GM18519 (cell line): ENCODE data around the gene TTC34.

Experiments
- ATAC-seq: cut with Tn5 transposase; IDR thresholded peaks from one replicate; pipeline ENCODE4 v1.9.1; 2021; ENCODE audit warnings: mild to moderate bottlenecking, moderate library complexity; ENCODE audit not compliant: unreplicated experiment, low FRiP score

The TTC34 gene

DNA sequence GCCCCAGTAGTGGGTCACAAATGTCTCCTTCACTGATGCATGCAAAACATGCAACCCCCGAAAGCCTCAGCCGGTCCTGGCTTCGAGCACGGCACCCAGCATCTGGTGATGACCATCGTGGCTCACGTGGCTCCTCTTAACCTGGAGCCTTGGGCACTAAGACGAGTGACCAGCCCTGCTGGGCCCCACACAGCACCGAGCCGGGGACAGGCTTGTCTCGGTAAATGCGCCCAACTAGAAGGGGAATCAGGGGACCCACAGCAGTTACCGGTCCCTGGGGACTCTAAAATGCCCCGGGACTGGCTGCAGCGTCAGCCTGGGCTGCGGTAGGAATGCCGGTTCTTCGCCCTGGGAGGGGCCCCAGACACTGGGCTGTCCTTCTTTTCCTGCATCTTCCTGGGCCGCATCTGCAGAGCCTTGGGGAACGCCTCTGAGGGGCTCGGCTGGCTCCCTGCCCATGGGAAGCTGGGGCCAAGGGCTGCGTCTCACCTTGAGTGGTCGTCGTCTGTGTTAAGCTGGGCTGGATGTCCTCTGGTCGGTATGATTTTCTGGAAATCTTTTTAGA lies 13.1 kb upstream of the TTC34 start:
- no peak for ATAC-seq

GRCh38 chr1:2812939-2813653 lies 11.6 kb upstream of the TTC34 start:
- ATAC-seq, result no peak

GRCh38 chr1:2812136-2812535 lies 10.6 kb upstream of the TTC34 start:
- no peak for ATAC-seq

DNA sequence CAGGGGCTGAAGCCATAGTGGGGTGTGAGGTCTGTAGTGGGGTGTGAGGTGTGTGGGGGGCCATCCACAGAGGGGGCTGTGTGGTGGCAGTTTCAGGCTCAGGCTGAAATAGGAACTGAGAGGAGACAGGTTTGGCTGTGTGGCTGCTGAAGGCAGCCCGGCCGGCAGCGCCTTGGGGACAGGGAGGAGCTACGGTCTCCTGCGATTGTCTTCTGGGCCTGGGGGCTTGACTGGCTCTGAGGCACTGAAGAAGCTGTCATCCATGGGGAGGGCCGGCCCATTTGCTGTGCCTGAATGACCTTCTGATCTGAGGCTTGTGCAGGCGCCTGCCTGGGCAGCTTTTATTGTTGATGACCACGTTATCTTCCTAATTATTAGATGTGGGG lies 10.0 kb upstream of the TTC34 start:
- no peak for ATAC-seq

- ATAC-seq, result no peak
Observed at GRCh38 chr1:2810899-2811532, 9.5 kb upstream of the TTC34 start.

DNA sequence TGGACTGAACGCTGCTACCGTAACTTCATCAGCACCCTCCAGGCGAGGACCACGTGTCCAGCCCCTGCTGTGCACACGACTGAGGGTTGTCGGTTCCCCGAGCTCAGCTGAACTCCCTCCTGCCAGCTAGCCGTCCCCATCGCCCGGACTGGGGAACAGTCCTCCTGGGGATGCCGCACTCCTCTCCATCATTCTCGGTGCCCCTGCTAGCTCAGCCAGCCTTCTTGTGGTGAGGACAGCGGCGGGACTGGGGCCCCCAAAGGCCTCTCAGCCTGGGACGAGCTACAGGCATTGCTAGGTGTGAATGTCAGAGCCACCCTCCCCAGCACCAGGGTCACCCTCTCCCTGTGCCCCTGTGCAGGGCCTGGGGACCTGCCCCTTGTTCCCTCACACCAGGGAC lies 8.8 kb upstream of the TTC34 start:
- no peak for ATAC-seq

DNA sequence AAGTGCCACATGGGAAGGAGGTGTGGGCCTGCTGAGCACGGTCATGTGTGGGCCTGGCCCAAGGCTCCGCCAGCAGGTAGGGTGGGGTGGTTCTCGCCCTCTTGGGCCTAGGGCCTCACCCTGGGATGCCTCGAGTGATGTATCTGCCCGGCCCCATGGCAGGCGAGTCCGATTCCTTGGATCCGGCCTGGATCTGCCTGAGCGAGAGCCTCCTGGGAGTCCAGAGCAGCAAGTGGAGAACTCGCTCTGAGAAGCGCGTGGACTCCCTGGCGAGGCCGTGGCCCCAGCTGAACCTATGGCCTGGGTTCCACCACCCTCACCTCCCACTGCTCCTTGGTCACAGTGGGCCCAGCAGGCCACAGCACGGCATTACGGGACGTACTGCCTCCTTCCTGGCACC lies 8.2 kb upstream of the TTC34 start:
- ATAC-seq, result no peak

DNA sequence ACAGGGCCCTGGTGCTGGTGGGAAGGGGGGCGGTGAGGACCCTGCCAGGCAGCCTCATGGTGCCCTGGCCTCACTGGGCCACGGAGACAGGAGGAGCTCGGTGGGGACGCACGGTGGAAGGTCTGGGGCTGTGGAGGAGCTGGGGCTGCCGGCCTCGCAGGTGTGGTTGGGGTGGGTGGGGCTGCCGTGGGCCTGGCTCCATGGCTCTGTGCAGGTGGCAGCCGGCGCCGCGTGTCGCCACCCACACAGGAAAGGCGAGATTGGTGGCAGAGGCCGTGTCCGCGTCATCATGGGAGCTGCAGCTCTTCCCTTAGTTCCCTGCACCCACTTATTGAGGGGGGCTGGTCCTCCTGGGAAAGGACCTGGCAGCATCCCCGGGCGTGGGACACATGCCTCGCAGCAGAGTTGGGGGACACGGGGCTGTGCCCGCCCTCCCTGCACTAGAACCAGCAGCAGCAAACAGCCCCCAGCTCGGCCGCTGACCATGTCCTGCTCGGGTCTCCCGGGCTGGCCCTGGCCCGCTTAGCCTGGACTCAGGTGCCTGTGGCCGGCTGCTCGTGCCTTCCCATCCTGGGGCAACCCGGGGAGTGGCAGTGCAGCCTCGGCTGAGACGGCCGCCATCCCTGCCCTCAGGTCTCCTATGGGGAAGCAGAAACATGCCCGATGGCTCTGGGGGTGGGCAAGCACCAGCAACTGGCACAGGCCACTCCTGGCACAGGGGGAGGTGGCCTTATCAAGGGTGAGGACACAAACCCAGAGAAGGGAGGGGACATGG lies 7.5 kb upstream of the TTC34 start:
- ATAC-seq, result no peak

DNA sequence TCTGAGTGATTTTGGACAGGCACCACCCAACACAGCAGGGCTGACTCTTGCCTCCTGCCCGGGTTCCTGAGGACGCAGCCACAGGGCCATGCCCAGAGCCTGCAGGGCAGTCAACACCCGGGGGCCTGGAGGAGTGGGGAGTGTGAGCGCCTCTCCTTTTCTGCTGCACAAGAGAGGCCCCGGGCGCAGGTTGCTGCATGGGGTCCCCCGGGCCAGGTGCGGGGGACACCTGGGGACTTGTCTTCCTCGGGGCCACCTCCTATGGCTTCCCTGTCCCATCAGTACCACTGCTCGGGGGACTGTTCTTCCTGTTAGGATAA lies 6.9 kb upstream of the TTC34 start:
- ATAC-seq, result no peak

GRCh38 chr1:2807678-2808385 lies 6.3 kb upstream of the TTC34 start:
- no peak for ATAC-seq

DNA sequence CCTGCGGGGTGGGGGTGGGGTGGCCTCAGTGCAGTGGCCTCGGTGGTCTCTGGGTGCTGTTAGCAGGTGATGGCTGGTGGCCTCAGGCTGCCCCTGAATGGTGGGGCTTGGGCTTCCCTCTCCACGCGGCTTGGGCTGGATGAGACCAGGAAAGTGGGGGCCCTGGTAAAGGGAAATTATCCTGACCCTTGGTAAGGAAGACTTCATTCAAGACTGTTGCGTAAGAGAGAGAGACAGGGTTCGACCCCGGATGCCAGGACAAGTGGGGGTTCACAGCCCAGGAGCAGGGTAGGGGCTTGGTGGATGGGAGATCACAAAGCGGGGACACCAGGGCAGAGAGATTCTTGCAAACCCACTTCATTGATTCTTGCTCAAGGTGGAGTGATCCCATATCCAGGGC lies 5.5 kb upstream of the TTC34 start:
- no peak for ATAC-seq

GRCh38 chr1:2806591-2806990 lies 5.1 kb upstream of the TTC34 start:
- no peak for ATAC-seq

DNA sequence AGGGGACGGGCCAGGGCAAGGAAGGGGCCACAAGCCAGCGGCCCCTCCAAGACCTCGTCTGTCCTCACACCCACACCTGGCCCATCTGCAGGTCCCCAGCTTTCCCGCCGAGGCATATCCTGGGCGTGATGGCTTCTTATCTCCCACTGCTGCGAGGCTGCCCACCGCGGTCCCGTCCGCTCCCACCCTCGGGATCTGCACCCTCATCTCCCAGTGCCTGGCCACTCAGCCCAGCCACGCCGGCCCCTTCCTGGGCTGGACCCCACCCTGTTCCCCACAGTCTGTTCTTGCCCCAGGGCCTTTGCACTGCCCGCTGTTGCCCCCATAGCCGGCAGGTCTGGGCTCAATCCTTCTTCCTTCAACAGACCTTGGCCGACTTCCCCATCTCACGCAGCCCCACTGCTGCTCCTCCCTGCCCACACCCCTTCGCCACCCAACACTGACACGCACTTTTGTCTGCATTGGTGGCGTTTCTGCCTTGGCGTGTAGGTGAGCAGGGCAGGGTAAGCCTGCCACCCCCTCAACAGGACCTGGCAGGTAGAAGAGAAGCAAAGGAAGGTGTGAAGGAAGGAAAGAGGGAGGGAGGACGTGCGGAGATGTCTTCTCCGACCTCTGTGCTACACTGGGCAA lies 4.4 kb upstream of the TTC34 start:
- no peak for ATAC-seq

DNA sequence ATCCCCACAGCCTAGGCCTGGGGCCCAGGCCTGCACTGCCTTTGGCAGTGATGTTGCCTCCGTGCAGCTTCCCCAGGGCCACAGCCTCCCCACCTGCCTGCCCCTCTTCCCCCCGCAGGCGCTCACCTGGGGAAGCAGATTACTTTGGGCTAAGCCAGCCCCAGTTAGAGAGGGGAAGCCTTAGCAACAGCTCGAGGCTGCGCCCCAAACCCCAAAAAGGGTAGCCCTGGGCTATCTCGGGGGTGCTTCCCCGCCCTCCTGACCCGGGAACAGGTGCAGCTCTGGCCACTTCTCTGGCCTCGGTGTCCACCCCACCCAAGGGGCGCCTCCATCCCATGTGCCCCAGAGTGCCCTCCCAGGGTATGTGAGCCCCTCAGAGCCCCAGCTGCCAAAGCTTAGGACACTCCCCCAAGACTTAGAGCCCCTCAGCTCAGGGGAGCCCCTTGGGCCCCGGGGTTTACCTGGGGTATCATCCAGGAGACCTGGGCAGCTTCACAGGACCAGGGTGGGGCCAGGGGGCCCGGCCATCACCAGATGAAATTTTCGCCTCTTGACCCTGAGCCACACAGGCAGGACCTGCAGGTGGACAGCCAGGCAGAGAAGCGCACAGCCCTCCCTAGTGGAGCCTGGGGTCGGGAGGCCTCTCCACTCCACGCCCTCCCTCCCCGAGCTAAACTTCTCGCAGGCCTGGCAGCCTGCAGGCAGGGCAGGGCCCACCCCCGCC lies 3.3 kb upstream of the TTC34 start:
- ATAC-seq, result no peak

- no peak for ATAC-seq
Observed at GRCh38 chr1:2803931-2804627, 2.6 kb upstream of the TTC34 start.

GRCh38 chr1:2803086-2803930 lies 1.8 kb upstream of the TTC34 start:
- ATAC-seq, result no peak

DNA sequence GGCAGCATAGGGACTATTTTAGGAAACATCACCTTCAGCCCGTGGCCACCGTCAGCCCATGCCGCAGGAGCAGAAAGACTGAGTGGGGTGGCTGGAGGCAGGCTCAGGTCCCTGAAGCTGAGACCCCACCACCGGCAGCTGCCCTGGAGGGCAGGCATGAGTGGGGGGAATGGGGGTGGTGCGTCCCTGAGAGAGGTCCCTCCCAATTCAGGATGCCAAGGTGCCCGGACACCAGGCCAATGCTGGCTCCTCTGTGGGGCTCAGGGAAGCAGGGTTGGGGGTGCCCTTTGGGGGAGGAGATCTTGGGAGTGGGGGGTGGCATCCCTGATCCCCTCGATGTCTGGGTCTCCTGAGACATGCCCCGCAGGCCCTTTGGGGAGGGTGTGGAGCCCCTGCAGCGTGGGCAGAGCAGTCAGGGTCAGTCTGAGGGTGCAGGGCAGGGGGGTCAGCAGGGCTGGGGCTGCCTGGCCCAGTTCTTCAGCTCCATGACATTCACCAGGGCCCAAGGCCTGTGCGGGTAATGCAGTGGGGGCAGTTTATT lies 998 bp upstream of the TTC34 start:
- no peak for ATAC-seq

DNA sequence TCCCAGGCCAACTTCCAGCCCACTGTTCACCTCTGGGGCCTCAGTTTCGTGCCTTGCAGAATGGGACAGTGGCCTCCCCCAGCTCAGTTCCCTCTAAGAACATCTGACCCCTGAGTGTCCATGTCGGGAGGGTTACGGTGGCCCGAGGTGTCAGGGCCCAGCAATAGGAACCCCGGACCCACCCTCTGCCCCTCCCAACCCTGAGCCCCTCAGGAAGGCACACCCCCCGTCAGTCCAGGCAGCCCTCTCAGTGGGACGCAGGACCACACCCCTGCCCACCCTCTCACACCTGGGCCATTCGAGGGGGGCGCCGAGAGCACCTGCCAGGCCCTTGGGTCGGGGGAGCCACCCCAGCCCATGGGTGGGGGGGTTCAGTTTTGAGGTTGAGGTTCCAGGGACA lies 447 bp downstream of the TTC34 start:
- no peak for ATAC-seq
